HG02884 (cell line): ENCODE results near the gene TSPYL4.
"Not testable (repeated sequence)": the region's sequence is repeated elsewhere in the genome, so short reads cannot be mapped to it uniquely, and the experiment has no call there.

ENCODE experiments used
- ATAC-seq: cut with Tn5 transposase; IDR thresholded peaks from one replicate; pipeline ENCODE4 v1.9.1; 2021; ENCODE audit warnings: mild to moderate bottlenecking, moderate library complexity; ENCODE audit not compliant: unreplicated experiment

TSPYL4 gene

DNA sequence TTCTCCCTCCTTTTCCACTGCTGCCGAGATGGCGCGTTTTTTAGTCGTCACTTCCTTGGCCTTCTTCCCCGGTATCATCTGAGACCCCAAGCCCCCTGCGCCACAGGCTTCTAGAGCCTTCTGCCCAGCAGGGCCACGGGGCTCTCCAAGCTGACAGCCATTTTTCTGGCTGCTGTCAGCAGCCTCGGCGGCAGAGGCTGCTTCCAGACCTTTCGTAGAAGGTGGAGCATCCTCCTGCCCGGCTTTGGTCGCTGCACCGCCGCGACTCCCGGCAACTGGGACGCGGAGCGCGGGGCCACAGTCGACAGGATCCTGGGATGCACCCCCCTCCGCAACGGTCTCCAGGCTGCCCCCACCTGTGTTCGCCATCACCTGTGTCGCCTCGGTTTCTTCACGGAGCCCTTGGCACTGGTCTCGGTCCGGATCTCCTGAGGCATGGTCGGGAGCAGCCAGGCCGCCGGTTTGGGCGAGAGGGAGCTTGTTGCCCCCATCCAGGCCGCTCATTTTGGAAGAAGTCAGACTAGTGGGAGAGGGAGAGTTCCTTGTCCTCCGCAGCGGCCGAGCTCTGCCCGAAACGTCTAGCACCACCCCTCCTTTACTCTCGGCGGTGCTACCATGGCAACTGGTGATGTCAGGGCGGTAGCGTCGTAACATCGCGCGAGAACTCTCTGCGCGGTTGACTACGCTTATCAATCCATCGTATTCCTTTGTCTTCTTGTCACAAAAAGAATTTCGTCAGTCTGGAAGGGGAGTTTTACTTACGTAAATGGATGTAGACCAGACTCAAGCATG, at the start of gene TSPYL4:
TSS of gene TSPYL4 (minus strand) at position 571 of the 792 bp plus-strand sequence. CDS start at position 504, 67 bp downstream.
- peak; percentile 100 for ATAC-seq

- no peak for ATAC-seq
Measured at GRCh38 chr6:116301104-116301503, 47.2 kb upstream of the TSPYL4 start.

GRCh38 chr6:116300566-116300965, 46.7 kb upstream of the TSPYL4 start:
- ATAC-seq: no peak

- no peak for ATAC-seq
Measured at GRCh38 chr6:116298973-116299372, 45.1 kb upstream of the TSPYL4 start.

- no peak for ATAC-seq
Measured at GRCh38 chr6:116298273-116298672, 44.4 kb upstream of the TSPYL4 start.

- ATAC-seq: no peak
Measured at GRCh38 chr6:116292553-116292952, 38.7 kb upstream of the TSPYL4 start.

DNA sequence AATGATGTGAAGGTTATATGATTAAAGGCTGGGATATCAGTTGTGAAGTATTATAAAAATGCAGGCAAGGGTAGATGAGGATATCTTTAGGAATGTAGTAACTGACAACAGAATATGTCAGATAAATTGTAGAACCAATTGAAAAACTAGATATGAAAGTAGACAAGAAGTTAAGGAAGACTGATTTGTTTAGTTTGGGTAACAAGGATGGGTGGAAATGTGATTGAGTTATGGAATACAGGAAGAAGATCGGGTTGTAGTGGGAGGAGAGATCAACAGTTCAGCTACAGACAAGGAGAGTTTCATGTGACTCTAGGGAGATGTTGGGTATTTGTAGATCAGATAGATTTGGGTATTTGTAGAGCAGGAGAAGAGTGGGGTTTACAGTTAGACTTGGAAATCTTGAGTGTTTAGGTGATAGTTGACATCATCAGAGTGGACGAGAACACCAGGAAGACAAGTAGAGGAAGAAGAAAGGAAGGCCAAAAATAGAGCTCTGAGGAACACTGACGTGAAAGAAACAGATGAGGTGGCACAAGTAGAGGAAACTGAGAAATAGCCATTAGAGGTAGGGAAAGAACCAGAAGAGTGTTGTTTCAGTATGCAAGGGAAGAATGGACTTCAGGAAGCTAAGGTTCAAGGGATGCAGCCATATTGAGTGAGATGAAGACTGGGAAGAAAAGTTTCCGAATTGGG, 38.0 kb upstream of the TSPYL4 start:
- no peak for ATAC-seq

DNA sequence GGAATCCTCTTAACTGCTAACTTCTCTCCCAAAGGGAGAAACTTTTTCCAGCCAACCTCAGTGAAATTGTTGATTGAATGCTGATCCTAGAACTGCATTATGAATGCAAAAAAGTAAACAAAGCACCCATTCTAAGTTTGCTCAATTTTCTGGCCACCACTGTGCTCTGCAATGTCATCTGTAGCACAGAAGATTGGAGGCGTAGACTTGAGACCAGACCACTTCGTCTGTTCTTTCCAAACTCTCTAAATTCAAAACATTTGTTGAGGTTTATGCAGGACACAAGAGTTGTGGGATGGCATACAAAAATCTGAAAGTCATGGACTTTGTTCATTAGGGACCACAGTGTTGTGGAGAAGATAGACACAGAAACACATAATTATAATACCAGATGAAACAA, 36.9 kb upstream of the TSPYL4 start:
- no peak for ATAC-seq

DNA sequence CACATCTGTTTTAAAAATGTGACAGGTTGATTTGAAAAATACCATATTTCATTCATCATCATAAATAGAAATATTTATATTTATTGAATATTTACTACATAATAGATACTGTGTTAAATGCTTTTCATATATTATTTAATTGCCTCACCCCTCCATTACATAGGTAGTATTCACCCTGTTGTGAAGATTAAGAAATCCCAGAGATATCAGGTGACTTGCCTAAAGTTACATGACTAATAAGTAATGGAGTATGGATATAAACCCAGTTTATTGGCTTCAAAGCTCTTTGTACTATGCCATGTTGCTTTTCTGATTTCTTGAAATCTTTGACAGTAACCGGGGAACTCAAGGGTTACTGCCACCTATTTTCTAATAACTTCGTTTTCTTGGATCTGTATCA, 36.0 kb upstream of the TSPYL4 start:
- no peak for ATAC-seq

DNA sequence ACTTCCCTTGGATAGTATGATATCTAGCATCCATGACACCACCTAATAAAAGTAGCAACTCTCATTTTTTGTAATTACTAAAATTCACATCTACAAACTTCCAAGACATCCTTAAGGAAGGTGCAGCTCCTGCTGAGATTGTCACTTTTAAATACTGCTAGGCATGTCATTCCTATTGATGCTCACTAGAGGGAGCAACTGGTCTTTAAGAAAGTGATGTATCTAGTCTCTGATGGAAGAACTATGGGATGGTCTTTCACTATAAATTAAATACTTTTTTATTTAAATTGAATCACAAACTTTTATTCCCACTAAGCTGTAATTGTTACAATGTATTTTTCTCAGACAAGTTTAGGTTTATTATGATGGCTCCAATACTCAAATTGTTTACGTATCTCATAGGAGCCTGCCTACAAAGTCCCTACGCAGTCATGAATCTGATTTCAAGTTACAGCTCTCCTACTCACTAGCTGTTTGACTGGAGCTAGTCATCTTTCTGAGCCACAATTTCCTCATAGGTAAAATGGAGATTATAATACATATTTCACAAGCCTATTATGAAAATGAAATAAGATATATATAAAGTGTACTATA, 33.9 kb upstream of the TSPYL4 start:
- ATAC-seq: peak; percentile 66

- ATAC-seq: no peak
Measured at GRCh38 chr6:116286773-116287358, 33.0 kb upstream of the TSPYL4 start.

DNA sequence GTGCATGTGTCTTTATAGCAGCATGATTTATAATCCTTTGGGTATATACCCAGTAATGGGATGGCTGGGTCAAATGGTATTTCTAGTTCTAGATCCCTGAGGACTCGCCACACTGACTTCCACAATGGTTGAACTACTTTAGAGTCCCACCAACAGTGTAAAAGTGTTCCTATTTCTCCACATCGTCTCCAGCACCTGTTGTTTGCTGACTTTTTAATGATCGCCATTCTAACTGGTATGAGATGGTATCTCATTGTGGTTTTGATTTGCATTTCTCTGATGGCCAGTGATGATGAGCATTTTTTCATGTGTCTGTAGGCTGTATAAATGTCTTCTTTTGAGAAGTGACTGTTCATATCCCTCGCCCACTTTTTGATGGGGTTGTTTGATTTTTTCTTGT, 31.1 kb upstream of the TSPYL4 start:
- not testable (repeated sequence) for ATAC-seq

GRCh38 chr6:116283191-116283590, 29.3 kb upstream of the TSPYL4 start:
- no peak for ATAC-seq

- ATAC-seq: no peak
Measured at GRCh38 chr6:116282698-116283097, 28.8 kb upstream of the TSPYL4 start.

DNA sequence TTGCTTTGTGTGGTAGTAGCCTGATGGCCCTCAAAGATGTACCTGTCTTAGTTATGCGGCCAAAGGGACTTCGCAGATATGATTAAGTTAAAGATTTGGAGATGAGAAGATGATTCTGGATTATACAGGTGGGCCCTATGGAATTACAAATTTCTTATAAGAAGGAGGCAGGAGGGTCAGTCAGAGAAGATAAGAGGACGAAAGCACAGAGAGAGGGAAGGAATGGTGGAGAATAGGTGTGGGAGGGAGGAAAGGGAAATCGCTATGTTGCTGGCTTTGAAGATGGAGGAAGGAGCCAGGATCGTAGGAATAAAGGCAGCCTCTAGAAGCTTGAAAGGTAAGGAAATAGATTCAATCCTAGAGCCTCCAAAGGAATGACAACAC, 27.1 kb upstream of the TSPYL4 start:
- no peak for ATAC-seq

GRCh38 chr6:116280161-116280932, 26.5 kb upstream of the TSPYL4 start:
- no peak for ATAC-seq

- peak; percentile 91 for ATAC-seq
Measured at GRCh38 chr6:116279232-116280160, 25.6 kb upstream of the TSPYL4 start, which contains the start of gene TSPYL1. Gene TSPYL1, minus strand, starts transcription at chr6:116279930. Its CDS starts 100 bp downstream, at chr6:116279830.

- peak; percentile 1 for ATAC-seq
Measured at GRCh38 chr6:116278854-116279231, 25.0 kb upstream of the TSPYL4 start.

DNA sequence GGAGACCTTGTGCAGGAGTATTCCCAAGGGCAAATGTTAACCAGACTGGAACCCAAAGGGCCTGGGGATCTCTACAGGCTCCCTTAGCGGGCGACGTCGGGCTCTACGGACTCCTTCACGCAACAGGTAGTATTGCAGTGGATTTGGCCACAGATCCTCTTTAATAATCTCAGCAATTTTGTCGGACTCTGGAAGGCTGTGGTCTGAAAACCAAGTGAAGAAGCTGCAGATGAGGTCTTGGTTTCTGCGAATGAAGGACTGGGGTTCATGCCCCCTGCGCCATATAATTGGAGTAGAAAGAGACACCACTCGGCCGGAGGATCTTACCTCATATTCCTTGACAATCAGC, 24.6 kb upstream of the TSPYL4 start:
- ATAC-seq: no peak

GRCh38 chr6:116277124-116277523, 23.2 kb upstream of the TSPYL4 start:
- no peak for ATAC-seq
